ENCODE measurements around the gene RCE1.

The RCE1 gene

GRCh38 chr11:66877588-66878385 is 34.5 kb downstream of the RCE1 start:
- no peak for TF ChIP-seq REST (IDR thresholded peaks at IDR 0.05; ENCODE audit: insufficient replicate concordance, low read depth)
- no peak for TF ChIP-seq POLR2AphosphoS5 (IDR thresholded peaks at IDR 0.05; ENCODE audit: low read depth)
- no peak for TF ChIP-seq CTCF (IDR thresholded peaks at IDR 0.05; ENCODE audit: insufficient read depth, low read length)
- TF ChIP-seq GABPA (IDR thresholded peaks at IDR 0.05; ENCODE audit: low read depth) = no peak
- TF ChIP-seq SPI1 (IDR thresholded peaks at IDR 0.05; ENCODE audit: borderline replicate concordance, low read depth) = no peak

GRCh38 chr11:66878474-66878873 is 35.2 kb downstream of the RCE1 start:
- Histone ChIP-seq H3K4me3 (replicated peaks; ENCODE audit: insufficient read depth, low read length) (no peak overlapping the region), H3K27me3 (ENCODE audit: insufficient read depth, poor library complexity, severe bottlenecking) (no peaks in the 10 kb centered on the region), H3K27ac (replicated peaks) (no peak overlapping the region)
- DNase-seq (ENCODE audit: low read depth in 1 of 2, low spot score in 1 of 2) = no peak
- no peak for TF ChIP-seq GABPA (IDR thresholded peaks at IDR 0.05; ENCODE audit: low read depth)
- TF ChIP-seq SPI1 (IDR thresholded peaks at IDR 0.05; ENCODE audit: borderline replicate concordance, low read depth) = no peak
- TF ChIP-seq CTCF (IDR thresholded peaks at IDR 0.05; ENCODE audit: insufficient read depth, low read length) = no peak
- no peak for TF ChIP-seq REST (IDR thresholded peaks at IDR 0.05; ENCODE audit: insufficient replicate concordance, low read depth)
- TF ChIP-seq POLR2AphosphoS5 (IDR thresholded peaks at IDR 0.05; ENCODE audit: low read depth) = no peak

More at GRCh38 chr11:66877588-66878385, 34.5 kb downstream of the RCE1 start:
- DNase-seq (ENCODE audit: low read depth in 1 of 2, low spot score in 1 of 2) = no peak
- Histone ChIP-seq H3K27ac (replicated peaks) (no peak overlapping the region), H3K4me3 (replicated peaks; ENCODE audit: insufficient read depth, low read length) (no peak overlapping the region), H3K27me3 (ENCODE audit: insufficient read depth, poor library complexity, severe bottlenecking) (no peaks in the 10 kb centered on the region)

GRCh38 chr11:66879000-66879399 is 35.8 kb downstream of the RCE1 start:
- no peaks in the 10 kb centered on the region for H3K27me3 ChIP-seq (ENCODE audit: insufficient read depth, poor library complexity, severe bottlenecking)
- no peak overlapping the region for H3K4me3 ChIP-seq (replicated peaks; ENCODE audit: insufficient read depth, low read length)
- TF ChIP-seq CTCF (IDR thresholded peaks at IDR 0.05; ENCODE audit: insufficient read depth, low read length) = no peak
- TF ChIP-seq GABPA (IDR thresholded peaks at IDR 0.05; ENCODE audit: low read depth) = no peak
- TF ChIP-seq POLR2AphosphoS5 (IDR thresholded peaks at IDR 0.05; ENCODE audit: low read depth) = no peak
- no peak for TF ChIP-seq SPI1 (IDR thresholded peaks at IDR 0.05; ENCODE audit: borderline replicate concordance, low read depth)
- no peak for TF ChIP-seq REST (IDR thresholded peaks at IDR 0.05; ENCODE audit: insufficient replicate concordance, low read depth)
- no peak overlapping the region for H3K27ac ChIP-seq (replicated peaks)
- no peak for DNase-seq (ENCODE audit: low read depth in 1 of 2, low spot score in 1 of 2)

All from HL-60 (cell line).